HG03565 (cell line): Measurements from ENCODE around the gene SPATS2L.

Experiments
- ATAC-seq: cut with Tn5 transposase; IDR thresholded peaks from one replicate; pipeline ENCODE4 v1.9.1; 2021; ENCODE audit warnings: mild to moderate bottlenecking, moderate library complexity; ENCODE audit not compliant: unreplicated experiment

Gene SPATS2L

GRCh38 chr2:200348897-200349563, 42.5 kb downstream of the SPATS2L start:
- ATAC-seq, result no peak

DNA sequence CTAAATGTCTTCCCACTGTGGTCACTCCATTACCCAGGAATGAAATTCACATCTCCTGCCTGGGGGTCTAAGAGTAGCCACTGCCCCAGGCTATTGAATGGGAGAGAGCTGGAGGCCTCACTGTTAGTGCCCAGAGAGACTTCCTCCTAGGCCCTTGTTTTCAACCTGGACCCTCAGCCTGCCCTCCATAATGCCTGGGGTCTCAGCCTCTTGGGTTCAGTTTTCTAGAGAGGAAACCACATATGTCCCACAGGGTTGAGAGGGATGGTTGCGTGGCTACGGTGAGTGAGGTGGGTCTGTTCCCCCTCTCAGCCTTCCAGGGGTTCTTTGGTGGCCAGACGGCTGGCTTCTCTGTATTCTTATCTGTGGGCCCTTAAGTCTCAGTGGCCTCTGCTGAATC, 43.4 kb downstream of the SPATS2L start:
- ATAC-seq, result no peak

- no peak for ATAC-seq
Measured at GRCh38 chr2:200350850-200351285, 44.4 kb downstream of the SPATS2L start.

GRCh38 chr2:200351815-200352214, 45.3 kb downstream of the SPATS2L start:
- no peak for ATAC-seq

GRCh38 chr2:200352636-200353035, 46.1 kb downstream of the SPATS2L start:
- no peak for ATAC-seq

DNA sequence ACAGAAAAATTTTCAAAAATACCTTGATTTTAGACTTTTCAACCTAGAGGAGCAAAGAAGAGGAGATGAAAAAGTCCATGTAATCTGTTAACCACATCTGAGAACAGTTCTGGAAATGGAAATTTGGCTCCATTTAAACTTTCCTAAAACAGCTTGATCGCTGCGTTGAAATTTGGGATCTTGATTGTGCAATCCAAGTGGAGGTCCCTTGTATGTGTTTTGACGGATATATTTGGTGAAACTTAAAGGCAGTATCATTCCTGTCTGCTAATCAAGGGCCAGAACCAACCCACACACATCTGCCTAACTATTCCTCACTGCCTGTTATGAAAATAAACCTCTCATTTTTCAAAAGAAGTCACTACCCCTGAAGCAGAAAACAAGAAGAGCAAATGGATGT, 46.6 kb downstream of the SPATS2L start:
- ATAC-seq, result no peak

DNA sequence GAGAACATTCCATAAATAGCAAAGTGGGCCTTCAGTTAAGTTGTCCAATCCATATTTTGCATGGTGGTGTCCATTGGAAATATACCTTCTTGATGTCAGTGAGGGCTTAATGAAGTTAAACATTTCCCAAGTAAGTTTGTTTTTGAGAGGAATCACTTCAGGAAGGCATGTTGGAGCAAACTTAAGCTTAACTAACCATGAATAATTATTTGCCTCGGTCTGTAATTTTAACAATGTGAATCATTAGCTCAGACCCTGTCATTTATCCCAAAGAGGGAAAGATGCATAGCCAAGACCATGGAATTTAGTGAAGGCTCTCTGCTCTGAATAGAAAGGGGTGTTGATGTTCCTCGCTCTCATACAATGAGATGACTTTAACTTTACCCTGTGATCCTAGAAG, 47.4 kb downstream of the SPATS2L start:
- ATAC-seq, result no peak

GRCh38 chr2:200354833-200355751, 48.6 kb downstream of the SPATS2L start:
- no peak for ATAC-seq

- ATAC-seq, result no peak
Measured at GRCh38 chr2:200356321-200356720, 49.8 kb downstream of the SPATS2L start.

- no peak for ATAC-seq
Measured at GRCh38 chr2:200356857-200357384, 50.4 kb downstream of the SPATS2L start.

DNA sequence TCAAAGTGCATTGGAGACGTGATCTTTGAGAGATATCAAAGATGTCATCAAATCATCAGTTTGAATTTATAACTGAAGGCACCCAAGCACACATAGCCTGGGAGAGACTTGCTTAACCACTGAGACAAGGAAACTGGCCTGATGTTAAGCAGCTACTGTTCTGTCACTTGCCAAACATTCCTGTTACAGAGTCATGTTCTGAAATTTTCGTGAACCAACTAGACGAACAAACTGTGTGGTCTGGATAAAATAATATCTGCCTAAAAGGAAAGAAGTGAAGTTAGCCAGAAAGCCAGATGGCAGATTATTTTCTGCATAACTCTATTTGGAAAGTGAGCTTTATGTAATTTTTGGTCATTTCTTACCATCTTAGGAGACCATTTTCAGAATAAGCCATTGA, 51.4 kb downstream of the SPATS2L start:
- no peak for ATAC-seq

GRCh38 chr2:200359552-200359951, 53.1 kb downstream of the SPATS2L start:
- no peak for ATAC-seq

DNA sequence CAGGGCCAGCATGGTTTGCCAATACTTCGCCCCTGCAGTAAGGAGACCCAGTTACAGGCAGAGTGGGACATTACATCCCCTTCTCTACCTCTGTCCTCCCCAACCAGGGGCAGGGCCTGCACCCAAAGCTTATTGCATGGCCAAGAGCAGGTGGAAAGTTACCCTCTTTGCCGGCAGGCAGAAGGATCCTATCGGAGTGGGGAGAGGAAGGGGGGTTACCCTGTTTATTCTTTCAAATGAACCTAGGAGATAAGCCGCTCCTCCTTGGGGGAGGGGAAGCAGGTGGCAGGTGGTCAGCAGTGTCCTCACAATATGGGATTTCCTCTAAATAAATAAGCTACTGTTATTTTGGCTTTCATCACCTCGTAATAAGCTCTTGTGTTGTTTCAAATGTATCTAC, 53.9 kb downstream of the SPATS2L start:
- ATAC-seq, result no peak

DNA sequence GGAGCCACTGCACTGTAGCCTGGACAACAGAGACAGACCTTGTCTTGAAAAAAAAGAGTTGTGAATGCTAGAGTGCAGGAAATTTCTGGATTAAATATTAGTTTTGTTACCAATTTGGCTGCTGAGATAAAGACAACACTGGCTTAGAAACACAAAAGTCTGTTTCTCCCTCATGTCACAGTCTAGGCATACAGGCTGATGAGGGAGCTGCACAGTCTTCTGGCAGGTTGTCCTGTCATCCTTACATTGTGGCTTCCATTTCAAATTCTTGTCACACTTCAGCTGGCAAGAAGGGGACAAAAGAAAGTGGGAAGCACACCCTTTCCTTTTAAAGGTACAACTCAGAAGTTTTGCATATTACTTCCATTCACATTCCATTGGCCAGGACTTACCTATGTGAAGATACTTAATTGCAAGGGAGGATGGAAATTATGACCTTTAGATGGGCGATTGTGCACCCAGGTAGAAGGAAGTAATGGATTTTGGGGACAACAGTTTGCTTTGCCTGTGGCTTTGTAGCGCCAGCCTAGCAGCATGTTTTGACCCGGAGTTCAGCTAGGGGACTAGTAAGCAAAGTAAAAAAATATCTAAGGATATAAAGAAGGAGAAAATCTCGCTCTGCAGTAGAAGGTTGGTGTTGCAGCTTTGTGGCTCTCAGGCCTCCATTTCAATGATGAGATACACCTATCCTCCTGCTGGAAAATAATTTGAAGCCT, 55.9 kb downstream of the SPATS2L start:
- ATAC-seq, result no peak

GRCh38 chr2:200363279-200363678, 56.8 kb downstream of the SPATS2L start:
- no peak for ATAC-seq

- no peak for ATAC-seq
Measured at GRCh38 chr2:200364142-200364541, 57.6 kb downstream of the SPATS2L start.

- no peak for ATAC-seq
Measured at GRCh38 chr2:200364620-200365019, 58.1 kb downstream of the SPATS2L start.

DNA sequence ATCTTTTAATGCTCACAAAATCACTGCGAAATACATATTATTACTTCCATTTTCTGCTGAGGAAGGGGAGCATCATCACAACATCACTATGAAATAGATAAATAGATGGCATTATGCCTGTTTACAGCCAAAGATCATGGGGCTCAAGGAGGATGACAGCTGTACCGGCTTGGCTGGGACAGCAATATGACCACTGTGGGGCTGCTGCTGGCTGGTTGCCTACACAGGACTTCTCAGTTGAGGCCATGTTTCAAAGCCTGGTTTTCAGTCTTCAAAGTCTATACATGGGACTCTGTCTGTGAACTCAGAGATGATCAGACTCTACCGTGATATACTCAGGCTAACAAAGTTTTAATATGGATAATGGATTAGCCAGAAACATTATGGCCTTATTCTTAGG, 58.7 kb downstream of the SPATS2L start:
- no peak for ATAC-seq

DNA sequence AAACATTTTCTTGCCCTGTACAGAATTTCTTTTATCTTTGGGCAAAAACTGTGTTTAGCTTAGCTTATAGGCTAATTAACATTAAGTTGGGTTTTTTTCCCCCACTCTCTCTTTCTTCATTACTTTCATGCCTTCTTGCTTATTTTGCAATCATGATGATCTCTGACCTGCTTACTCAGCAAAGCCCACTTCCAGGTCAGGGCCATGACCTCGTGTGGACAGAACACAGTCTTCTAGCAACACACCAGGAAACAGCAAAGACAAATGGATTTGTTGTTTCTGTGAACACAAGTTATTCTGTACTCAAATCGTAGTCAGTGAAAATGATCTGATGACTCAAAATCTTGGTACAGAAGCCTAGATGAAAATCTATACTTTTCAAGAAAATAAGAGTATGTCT, 60.7 kb downstream of the SPATS2L start:
- ATAC-seq, result no peak

- ATAC-seq, result no peak
Measured at GRCh38 chr2:200369886-200370285, 63.4 kb downstream of the SPATS2L start.

GRCh38 chr2:200373231-200373630, 66.7 kb downstream of the SPATS2L start:
- no peak for ATAC-seq
